8988T (cell line): Measurements from ENCODE around the gene HOGA1.

Experiments used
- DNase-seq: peaks from one replicate; pipeline ENCODE4 v3.0.0; 2011

The HOGA1 gene

GRCh38 chr10:97651773-97652172 is 67.6 kb downstream of the HOGA1 start:
- peak; percentile 57 for DNase-seq

DNA sequence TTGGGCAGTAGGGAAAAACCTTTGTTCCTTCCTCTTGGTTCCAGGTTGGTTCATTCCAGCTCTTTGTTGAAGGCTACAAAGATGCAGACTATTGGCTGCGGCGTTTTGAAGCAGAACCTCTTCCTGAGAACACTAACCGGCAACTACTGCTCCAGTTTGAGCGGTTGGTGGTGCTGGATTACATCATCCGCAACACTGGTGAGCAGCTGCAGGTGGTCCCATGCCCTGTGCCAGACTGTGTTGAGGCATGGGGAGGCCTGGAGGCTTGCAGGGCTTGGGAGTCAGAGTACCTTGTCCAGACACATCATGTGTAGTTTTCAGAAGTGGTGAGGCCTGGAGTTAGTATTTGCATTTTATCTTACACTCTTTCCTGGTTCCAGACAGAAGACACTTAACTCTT is 72.6 kb downstream of the HOGA1 start:
- DNase-seq: no peak

DNA sequence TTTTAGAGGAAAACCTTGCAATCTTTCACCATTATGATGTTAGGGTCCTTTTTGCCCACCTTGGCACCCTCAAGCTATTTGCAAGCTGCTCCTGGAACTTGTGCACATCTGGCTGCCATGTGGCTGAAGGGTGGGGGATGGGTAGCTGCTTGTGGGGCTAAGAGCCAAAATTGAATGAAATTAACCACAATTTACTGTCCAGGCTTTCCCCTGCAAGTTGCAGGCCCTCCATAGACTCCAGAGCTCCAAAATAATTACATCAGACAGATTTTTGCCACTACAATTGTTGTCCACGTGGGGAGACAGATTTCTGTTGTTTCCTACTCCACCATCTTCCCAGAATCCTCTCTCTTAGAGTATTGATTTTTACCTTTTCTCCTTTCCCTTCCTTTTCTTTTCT is 75.4 kb downstream of the HOGA1 start:
- DNase-seq: no peak
